Smooth muscle cell (in vitro differentiated cells): ENCODE data around the gene LGI2. TPM values are rescaled to one million over a fixed set of nuclear protein-coding genes. Genes with fewer than 3 reads are reported as not detected.
"Not testable (repeated sequence)": the region's sequence is repeated elsewhere in the genome, so short reads cannot be mapped to it uniquely, and the experiment has no call there.

Experiments used
- DNase-seq: peaks from one replicate; lab custom pipeline; 2025; ENCODE audit not compliant: unreplicated experiment; lab: John Stamatoyannopoulos, UW
- H2AFZ ChIP-seq: fragments of 200-600 bp; sonication (generic); 2 replicates; pipeline ENCODE4 v1.6.0; 2016; ENCODE audit warnings: antibody characterized with exemption, low read depth, mild to moderate bottlenecking
- H3F3A ChIP-seq: fragments of 200-600 bp; sonication (generic); 2 replicates; pipeline ENCODE4 v1.6.0; 2017; ENCODE audit warnings: antibody characterized with exemption, low read depth
- H3K27ac ChIP-seq: fragments of 200-600 bp; sonication (generic); 2 replicates; pipeline ENCODE4 v1.5.1; 2016; ENCODE audit warnings: low read depth, mild to moderate bottlenecking
- H3K27me3 ChIP-seq: fragments of 200-600 bp; sonication (generic); 2 replicates; pipeline ENCODE4 v1.6.1; 2016; ENCODE audit warnings: low read depth, mild to moderate bottlenecking
- H3K36me3 ChIP-seq: fragments of 200-600 bp; sonication (generic); 2 replicates; pipeline ENCODE4 v1.5.1; 2016; ENCODE audit warnings: low read depth
- H3K4me1 ChIP-seq: fragments of 200-600 bp; sonication (generic); 2 replicates; pipeline ENCODE4 v1.5.1; 2016; ENCODE audit warnings: low read depth
- H3K4me2 ChIP-seq: fragments of 200-600 bp; sonication (generic); 2 replicates; pipeline ENCODE4 v1.6.0; 2016; ENCODE audit warnings: mild to moderate bottlenecking
- H3K4me3 ChIP-seq: fragments of 200-600 bp; sonication (generic); 2 replicates; pipeline ENCODE4 v1.5.1; 2016; ENCODE audit warnings: mild to moderate bottlenecking
- H3K79me2 ChIP-seq: fragments of 200-600 bp; sonication (generic); 2 replicates; pipeline ENCODE4 v1.6.0; 2016; ENCODE audit warnings: low read depth, mild to moderate bottlenecking
- H3K9ac ChIP-seq: fragments of 200-600 bp; sonication (generic); 2 replicates; pipeline ENCODE4 v1.6.0; 2016; ENCODE audit warnings: low read depth
- H3K9me3 ChIP-seq: fragments of 200-600 bp; sonication (generic); replicated peaks from 2 replicates; pipeline ENCODE4 v1.5.1; 2016; ENCODE audit warnings: low read depth
- H4K20me1 ChIP-seq: fragments of 200-600 bp; sonication (generic); 2 replicates; pipeline ENCODE4 v1.6.0; 2016; ENCODE audit warnings: low read depth
- WGBS: methylation state at CpG from one replicate; pipeline ENCODE4 v1.1.7; 2016; ENCODE audit warnings: low lambda C conversion rate; 5-methylcytosine and 5-hydroxymethylcytosine counted together
- polyA plus RNA-seq: library from polyadenylated mRNA; unstranded; fragments of >200 nt; fragmentation: Nextera tagmentation; extraction: Ambion mirVana; gene quantifications from 2 replicates; pipeline ENCODE4 v1.2.1, GENCODE V29; 2016
- total RNA-seq: library from RNA; depleted of rRNA; stranded (reverse); fragments of >200 nt; gene quantifications from 2 replicates; pipeline ENCODE4 v1.2.3, GENCODE V29; 2014
- TF ChIP-seq, protein P1 (sequence below): fragments of 200-600 bp; sonication (generic); IDR thresholded peaks from 2 replicates; pipeline ENCODE4 v1.5.1; 2017; ENCODE audit warnings: borderline replicate concordance, mild to moderate bottlenecking, antibody characterized with exemption; ENCODE audit not compliant: insufficient read depth, poor library complexity, severe bottlenecking

The LGI2 gene
- total and polyA plus RNA-seq, 2 experiments from 2014 or later = 3.1 to 9.3 TPM

DNA sequence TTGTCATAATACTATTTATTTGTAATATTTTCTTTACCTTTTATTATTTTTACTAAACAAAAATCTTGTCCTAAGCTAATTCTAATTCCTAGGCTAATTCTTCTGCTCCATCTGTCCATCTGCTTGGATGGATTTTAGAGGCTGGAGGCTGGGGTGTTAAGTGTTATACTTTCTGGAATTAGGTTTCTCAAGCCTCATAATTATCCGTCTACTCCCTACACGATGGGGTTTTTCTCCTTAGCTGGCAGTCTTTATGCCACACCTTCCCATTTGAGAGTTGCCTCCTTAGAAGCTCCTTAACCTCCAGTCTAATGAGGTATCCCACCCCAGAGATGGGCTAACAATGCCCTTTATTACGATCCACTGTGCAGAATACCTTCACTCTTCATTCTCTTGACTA lies 37.6 kb upstream of the LGI2 start:
- no peaks in the 10 kb centered on the region for H3K36me3 ChIP-seq
- WGBS = 91% methylated on average over 3 of the region's 3 CpGs
- no peaks in the 10 kb centered on the region for H3K4me1 ChIP-seq
- H3K79me2 ChIP-seq = no peaks in the 10 kb centered on the region
- DNase-seq = no peak
- no peak overlapping the region for H3K9ac ChIP-seq
- no peak overlapping the region for H3K27ac ChIP-seq
- H3K4me2 ChIP-seq = no peak overlapping the region
- H4K20me1 ChIP-seq = no peaks in the 10 kb centered on the region
- H3F3A ChIP-seq = no peaks in the 10 kb centered on the region
- H3K4me3 ChIP-seq = no peak overlapping the region
- H3K27me3 ChIP-seq = no peaks in the 10 kb centered on the region
- H2AFZ ChIP-seq = no peak overlapping the region
- TF ChIP-seq, protein P1, sequence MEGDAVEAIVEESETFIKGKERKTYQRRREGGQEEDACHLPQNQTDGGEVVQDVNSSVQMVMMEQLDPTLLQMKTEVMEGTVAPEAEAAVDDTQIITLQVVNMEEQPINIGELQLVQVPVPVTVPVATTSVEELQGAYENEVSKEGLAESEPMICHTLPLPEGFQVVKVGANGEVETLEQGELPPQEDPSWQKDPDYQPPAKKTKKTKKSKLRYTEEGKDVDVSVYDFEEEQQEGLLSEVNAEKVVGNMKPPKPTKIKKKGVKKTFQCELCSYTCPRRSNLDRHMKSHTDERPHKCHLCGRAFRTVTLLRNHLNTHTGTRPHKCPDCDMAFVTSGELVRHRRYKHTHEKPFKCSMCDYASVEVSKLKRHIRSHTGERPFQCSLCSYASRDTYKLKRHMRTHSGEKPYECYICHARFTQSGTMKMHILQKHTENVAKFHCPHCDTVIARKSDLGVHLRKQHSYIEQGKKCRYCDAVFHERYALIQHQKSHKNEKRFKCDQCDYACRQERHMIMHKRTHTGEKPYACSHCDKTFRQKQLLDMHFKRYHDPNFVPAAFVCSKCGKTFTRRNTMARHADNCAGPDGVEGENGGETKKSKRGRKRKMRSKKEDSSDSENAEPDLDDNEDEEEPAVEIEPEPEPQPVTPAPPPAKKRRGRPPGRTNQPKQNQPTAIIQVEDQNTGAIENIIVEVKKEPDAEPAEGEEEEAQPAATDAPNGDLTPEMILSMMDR = no peak
- H3K9me3 ChIP-seq = no peaks in the 10 kb centered on the region

DNA sequence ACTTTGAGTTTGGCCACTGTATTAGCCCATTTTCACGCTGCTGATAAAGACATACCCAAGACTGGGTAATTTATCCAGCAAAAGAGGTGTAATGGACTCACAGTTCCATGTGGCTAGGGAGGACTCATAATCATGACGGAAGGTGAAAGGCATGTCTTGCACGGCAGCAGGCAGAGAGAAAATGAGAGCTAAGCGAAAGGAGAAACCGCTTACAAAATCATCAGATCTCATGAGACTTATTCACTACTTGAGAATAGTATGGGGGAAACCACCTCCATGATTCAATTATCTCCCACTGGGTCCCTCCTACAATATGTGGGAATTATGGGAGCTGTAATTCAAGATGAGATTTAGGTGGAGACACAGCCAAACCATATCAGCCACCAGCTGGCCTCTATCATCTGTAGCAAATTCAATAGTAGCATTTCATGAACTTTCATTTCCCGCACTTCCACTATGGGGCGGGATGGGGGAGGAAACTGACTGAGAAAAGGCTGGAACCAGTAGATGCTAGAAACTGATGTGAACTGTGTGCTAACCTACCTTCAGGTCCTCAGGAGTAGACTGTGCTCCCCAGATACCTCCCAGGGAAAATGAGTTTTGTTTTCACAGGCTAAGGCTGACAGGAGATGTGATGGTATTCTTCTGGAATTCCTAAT lies 35.3 kb upstream of the LGI2 start:
- no peaks in the 10 kb centered on the region for H3K79me2 ChIP-seq
- H3K9me3 ChIP-seq = no peaks in the 10 kb centered on the region
- H3F3A ChIP-seq = no peaks in the 10 kb centered on the region
- no peak for DNase-seq
- H3K4me1 ChIP-seq = no peaks in the 10 kb centered on the region
- H3K4me2 ChIP-seq = no peak overlapping the region
- TF ChIP-seq, protein P1 = no peak
- no peaks in the 10 kb centered on the region for H4K20me1 ChIP-seq
- no peaks in the 10 kb centered on the region for H3K27me3 ChIP-seq
- 92% methylated on average over 7 of the region's 7 CpGs for WGBS
- H3K4me3 ChIP-seq = no peak overlapping the region
- no peaks in the 10 kb centered on the region for H3K36me3 ChIP-seq
- H2AFZ ChIP-seq = no peak overlapping the region
- no peak overlapping the region for H3K9ac ChIP-seq
- no peak overlapping the region for H3K27ac ChIP-seq

DNA sequence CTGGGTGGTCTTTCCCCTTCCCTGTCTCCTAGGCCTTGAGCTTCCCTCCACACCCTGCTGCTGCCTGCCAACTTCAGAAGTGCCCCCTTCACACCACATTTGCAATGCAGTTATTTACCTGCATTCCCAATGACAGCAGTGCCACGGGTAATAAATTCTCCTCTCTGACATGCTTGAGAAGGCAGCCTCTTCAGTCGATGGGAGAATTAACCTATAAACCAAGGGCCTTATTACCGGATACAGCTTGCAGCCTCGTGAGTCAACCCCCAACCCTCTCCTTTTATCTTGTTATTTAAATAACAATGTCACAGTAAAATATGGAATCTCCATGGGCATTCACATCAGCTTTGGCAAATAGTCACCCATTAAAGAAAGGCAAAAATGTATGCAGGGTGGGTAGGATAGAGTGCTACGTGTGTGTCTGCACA lies 34.7 kb upstream of the LGI2 start:
- Histone ChIP-seq H3K4me1 (no peaks in the 10 kb centered on the region), H3K27ac (no peak overlapping the region), H2AFZ (no peak overlapping the region), H3F3A (no peaks in the 10 kb centered on the region), H4K20me1 (no peaks in the 10 kb centered on the region), H3K9ac (no peak overlapping the region), H3K36me3 (no peaks in the 10 kb centered on the region), H3K27me3 (no peaks in the 10 kb centered on the region), H3K9me3 (no peaks in the 10 kb centered on the region), H3K4me3 (no peak overlapping the region), H3K4me2 (no peak overlapping the region), H3K79me2 (no peaks in the 10 kb centered on the region)
- TF ChIP-seq, protein P1 = no peak
- DNase-seq = no peak
- WGBS = 40% methylated on average over 5 of the region's 5 CpGs

DNA sequence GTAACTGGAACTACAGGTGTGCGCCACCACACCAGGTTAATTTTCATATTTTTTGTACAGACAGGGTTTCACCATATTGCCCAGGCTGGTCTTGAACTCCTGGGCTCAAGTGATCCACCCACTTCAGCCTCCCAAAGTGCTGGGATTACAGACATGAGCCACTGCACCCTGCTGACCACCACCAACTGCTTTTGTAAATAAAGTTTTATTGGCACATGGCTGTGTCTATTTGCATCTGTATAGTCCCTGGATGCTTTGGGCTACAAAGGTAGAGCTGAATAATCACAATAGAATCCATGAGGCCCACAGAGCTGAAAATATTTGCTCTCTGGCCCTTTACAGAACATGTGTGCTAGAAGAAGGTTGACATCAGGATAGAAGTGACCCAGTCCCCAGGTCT lies 33.7 kb upstream of the LGI2 start:
- not testable (repeated sequence) for H3K79me2 ChIP-seq, H3K4me3 ChIP-seq, H3K36me3 ChIP-seq, H2AFZ ChIP-seq, H3K27me3 ChIP-seq, H3K4me2 ChIP-seq, H3K4me1 ChIP-seq, DNase-seq, H3K27ac ChIP-seq, H4K20me1 ChIP-seq, H3K9ac ChIP-seq, H3F3A ChIP-seq, H3K9me3 ChIP-seq
- WGBS = 100% methylated on average over 1 of the region's 1 CpG
